Activated CD4-positive, alpha-beta T cell treated with anti-CD3 and anti-CD28 coated beads, Interleukin-2, amount 10 ng/mL, durations not matched to agents 24 days and 14 days (primary cell): ENCODE data around the gene DPT. TPM values are rescaled to one million over a fixed set of nuclear protein-coding genes. Genes with fewer than 3 reads are reported as not detected.

Experiments
- total RNA-seq: library from RNA; stranded (reverse); gene quantifications from 2 replicates; pipeline ENCODE4 v1.2.3, GENCODE V29; 2022

DPT gene
- total RNA-seq, 1 donor from 2014 or later = not detected

Other genes starting within 250 kb of the DPT start
- 44.9 and 46.4 TPM in 2 replicates for gene XCL2, start 185.2 kb downstream of the DPT start, total RNA-seq
- gene XCL1, start 152.6 kb downstream of the DPT start, total RNA-seq = 14.6 and 15.9 TPM in 2 replicates